ENCODE measurements around the gene KCNN3. TPM values are rescaled to one million over a fixed set of nuclear protein-coding genes. Genes with fewer than 3 reads are reported as not detected.

Gene KCNN3
- total RNA-seq, 1 experiment from 2014 or later, result 0.26 TPM

DNA sequence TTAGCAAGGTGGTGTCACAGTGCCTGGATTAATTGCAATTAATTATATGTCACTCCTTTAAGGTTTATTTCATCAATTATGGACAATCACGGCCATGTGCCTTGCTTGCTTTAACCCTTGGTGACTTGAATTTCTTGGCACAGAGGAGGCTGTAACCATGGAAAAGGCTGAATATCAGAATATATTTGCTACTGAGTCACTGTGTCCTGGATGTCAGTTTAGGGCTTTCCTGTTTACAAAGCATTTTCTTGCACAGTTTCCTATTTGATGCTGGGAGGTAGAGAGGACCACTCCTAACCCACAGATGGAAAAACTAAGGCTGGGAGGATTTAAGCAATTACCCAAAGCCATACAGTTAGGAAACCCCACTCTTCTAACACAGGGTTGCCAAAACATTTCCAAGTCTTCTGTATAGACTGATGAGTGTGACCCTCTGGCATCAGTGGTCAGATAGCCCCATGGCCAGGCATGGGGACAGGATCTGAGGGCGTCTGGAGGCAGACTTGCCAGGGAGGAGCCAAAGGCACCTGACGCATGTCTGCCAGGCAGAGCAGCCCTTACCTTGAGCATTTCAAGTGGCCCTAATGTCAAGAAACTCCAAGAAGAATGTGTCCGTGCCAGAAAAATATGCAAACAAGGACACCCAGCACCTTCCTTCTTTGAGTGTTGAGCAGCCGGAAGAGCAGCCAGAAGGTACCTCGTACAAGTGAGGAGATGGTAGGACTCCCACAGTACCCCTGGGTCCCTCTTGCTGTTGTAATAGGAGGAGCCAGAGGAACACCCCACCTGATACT is 34.4 kb downstream of the KCNN3 start:
- Histone ChIP-seq H3K4me1 (ENCODE audit: insufficient read depth, low read length) (no peaks in the 10 kb centered on the region), H3K9ac (ENCODE audit: low read length) (no peak overlapping the region), H3K36me3 (ENCODE audit: low read depth, low read length) (no peaks in the 10 kb centered on the region), H3K79me2 (ENCODE audit: low read length) (no peaks in the 10 kb centered on the region), H4K20me1 (ENCODE audit: low read length) (no peaks in the 10 kb centered on the region), H3F3A (ENCODE audit: low read length, unreplicated experiment) (no peaks in the 10 kb centered on the region), H3K27me3 (ENCODE audit: low read length) (peaks cover 84% of the 10 kb centered on the region), H3K27ac (ENCODE audit: low read length) (no peak overlapping the region), H2AFZ (ENCODE audit: low read length) (no peak overlapping the region), H3K9me2 (replicated peaks; ENCODE audit: low read length) (no peaks in the 10 kb centered on the region), H3K4me2 (ENCODE audit: low read length) (no peak overlapping the region), H3K4me3 (ENCODE audit: low read length) (no peak overlapping the region), H3K9me3 (ENCODE audit: low read length) (no peaks in the 10 kb centered on the region)
- no TSS peak for BruUV-seq (replicated peaks)
- ChIA-PET POLR2A (ENCODE audit: unreplicated experiment) (no interaction called here), CTCF (no interaction called here)
- TF ChIP-seq EZH2 (IDR thresholded peaks at IDR 0.05; ENCODE audit: low read length, unreplicated experiment) (no peak), CTCF (conservative IDR thresholded peaks at IDR 0.05; ENCODE audit: low read depth, low read length) (no peak), EZH2phosphoT487 (IDR thresholded peaks at IDR 0.05; ENCODE audit: borderline replicate concordance, low read length) (no peak)
- DNase-seq, result no peak
- no peak for ATAC-seq
- intact Hi-C loops (cut with micrococcal nuclease), result no loop called here

GRCh38 chr1:154833841-154834240 is 36.2 kb downstream of the KCNN3 start:
- Histone ChIP-seq H3K79me2 (ENCODE audit: low read length) (no peaks in the 10 kb centered on the region), H3K27ac (ENCODE audit: low read length) (no peak overlapping the region), H3K9me3 (ENCODE audit: low read length) (no peaks in the 10 kb centered on the region), H3K36me3 (ENCODE audit: low read depth, low read length) (no peaks in the 10 kb centered on the region), H3K4me2 (ENCODE audit: low read length) (no peak overlapping the region), H3K9me2 (replicated peaks; ENCODE audit: low read length) (no peaks in the 10 kb centered on the region), H3K4me1 (ENCODE audit: insufficient read depth, low read length) (no peaks in the 10 kb centered on the region), H4K20me1 (ENCODE audit: low read length) (no peaks in the 10 kb centered on the region), H3K9ac (ENCODE audit: low read length) (no peak overlapping the region), H2AFZ (ENCODE audit: low read length) (no peak overlapping the region), H3K4me3 (ENCODE audit: low read length) (no peak overlapping the region), H3K27me3 (ENCODE audit: low read length) (peaks cover 99% of the 10 kb centered on the region), H3F3A (ENCODE audit: low read length, unreplicated experiment) (no peaks in the 10 kb centered on the region)
- intact Hi-C loops (cut with micrococcal nuclease), result no loop called here
- ChIA-PET CTCF (no interaction called here), POLR2A (ENCODE audit: unreplicated experiment) (no interaction called here)
- no peak for TF ChIP-seq EZH2phosphoT487 (IDR thresholded peaks at IDR 0.05; ENCODE audit: borderline replicate concordance, low read length)
- TF ChIP-seq CTCF (conservative IDR thresholded peaks at IDR 0.05; ENCODE audit: low read depth, low read length), result no peak
- TF ChIP-seq EZH2 (IDR thresholded peaks at IDR 0.05; ENCODE audit: low read length, unreplicated experiment), result no peak
- no TSS peak for BruUV-seq (replicated peaks)
- DNase-seq (no peak), ATAC-seq (no peak)

DNA sequence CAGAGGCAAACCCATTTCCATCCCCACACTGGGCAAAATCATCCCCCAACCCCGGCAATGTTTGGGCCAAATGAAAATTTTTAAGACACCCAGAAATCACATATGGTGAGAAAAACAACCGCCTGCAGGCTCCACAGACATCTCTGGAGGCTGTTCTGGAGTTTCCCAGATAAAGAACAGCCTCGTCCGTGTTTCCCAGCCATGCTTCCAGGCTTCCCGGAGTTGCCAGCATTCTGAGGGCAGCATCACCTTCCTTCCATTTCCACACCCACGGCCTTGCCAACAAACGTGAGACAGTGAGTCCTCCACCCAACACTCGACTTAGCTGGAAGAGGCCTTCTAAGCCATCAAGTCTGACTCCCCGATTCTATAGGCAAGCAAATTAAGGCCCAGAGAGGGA is 36.9 kb downstream of the KCNN3 start:
- Histone ChIP-seq H4K20me1 (ENCODE audit: low read length) (no peaks in the 10 kb centered on the region), H3K79me2 (ENCODE audit: low read length) (no peaks in the 10 kb centered on the region), H3K36me3 (ENCODE audit: low read depth, low read length) (no peaks in the 10 kb centered on the region), H3K9ac (ENCODE audit: low read length) (no peak overlapping the region), H3K4me2 (ENCODE audit: low read length) (no peak overlapping the region), H2AFZ (ENCODE audit: low read length) (no peak overlapping the region), H3K4me1 (ENCODE audit: insufficient read depth, low read length) (no peaks in the 10 kb centered on the region), H3K27ac (ENCODE audit: low read length) (no peak overlapping the region), H3K27me3 (ENCODE audit: low read length) (peaks cover 99% of the 10 kb centered on the region), H3K9me2 (replicated peaks; ENCODE audit: low read length) (no peaks in the 10 kb centered on the region), H3K9me3 (ENCODE audit: low read length) (no peaks in the 10 kb centered on the region), H3K4me3 (ENCODE audit: low read length) (no peak overlapping the region), H3F3A (ENCODE audit: low read length, unreplicated experiment) (no peaks in the 10 kb centered on the region)
- BruUV-seq (replicated peaks), result no TSS peak
- no peak for TF ChIP-seq CTCF (conservative IDR thresholded peaks at IDR 0.05; ENCODE audit: low read depth, low read length)
- TF ChIP-seq EZH2phosphoT487 (IDR thresholded peaks at IDR 0.05; ENCODE audit: borderline replicate concordance, low read length), result no peak
- no peak for TF ChIP-seq EZH2 (IDR thresholded peaks at IDR 0.05; ENCODE audit: low read length, unreplicated experiment)
- no peak for ATAC-seq
- intact Hi-C loops (cut with micrococcal nuclease), result no loop called here
- ChIA-PET CTCF (no interaction called here), POLR2A (ENCODE audit: unreplicated experiment) (no interaction called here)
- DNase-seq, result no peak
